MCF 10A (cell line): ENCODE measurements around the gene POLR2C. TPM values are rescaled to one million over a fixed set of nuclear protein-coding genes. Genes with fewer than 3 reads are reported as not detected.

Experiments used
- Bru-seq: library from RNA; stranded (reverse); fragments of 400-500 nt; gene quantifications from one replicate; lab custom pipeline; 2021; lab: Mats Ljungman, UMichigan
- BruChase-seq, 2 experiments: library from RNA; stranded (reverse); fragments of 400-500 nt; gene quantifications; one replicate each; lab custom pipeline; 2021; lab: Mats Ljungman, UMichigan
- BruUV-seq: library from RNA; stranded (reverse); fragments of 400-500 nt; replicated peaks from 2 replicates; lab custom pipeline; 2021; lab: Mats Ljungman, UMichigan
- CTCF ChIA-PET: fragments of 300-600 bp; sonication (Branson Sonifier 250); formaldehyde crosslinking; extraction: SDS; loops from one replicate; lab custom pipeline; 2021; ENCODE audit warnings: antibody characterized with exemption, inconsistent platforms; lab: Yijun Ruan, JAX
- POLR2A ChIA-PET: fragments of 300-600, 350-650 bp; sonication (Branson Sonifier 250); formaldehyde crosslinking; extraction: SDS; loops from one replicate; lab custom pipeline; 2020; ENCODE audit warnings: antibody characterized with exemption, inconsistent platforms; lab: Yijun Ruan, JAX
- DNase-seq: peaks from one replicate; pipeline ENCODE4 v3.0.0-alpha.2; 2018; ENCODE audit not compliant: unreplicated experiment
- H3K27ac Mint-ChIP-seq: one replicate; pipeline ENCODE4 v1.8.0; 2022; ENCODE audit warnings: mild to moderate bottlenecking, low read depth, mixed read lengths; ENCODE audit not compliant: unreplicated experiment
- H3K27me3 Mint-ChIP-seq: one replicate; pipeline ENCODE4 v1.8.0; 2022; ENCODE audit warnings: mixed read lengths; ENCODE audit not compliant: insufficient read depth, unreplicated experiment
- H3K36me3 Mint-ChIP-seq: one replicate; pipeline ENCODE4 v1.8.0; 2022; ENCODE audit warnings: mild to moderate bottlenecking, moderate library complexity, mixed read lengths; ENCODE audit not compliant: insufficient read depth, unreplicated experiment
- H3K4me1 Mint-ChIP-seq: one replicate; pipeline ENCODE4 v1.8.0; 2022; ENCODE audit warnings: mixed read lengths; ENCODE audit not compliant: insufficient read depth, unreplicated experiment
- H3K4me3 Mint-ChIP-seq: one replicate; pipeline ENCODE4 v1.8.0; 2022; ENCODE audit warnings: mild to moderate bottlenecking, moderate library complexity, mixed read lengths; ENCODE audit not compliant: unreplicated experiment
- H3K9me3 Mint-ChIP-seq: one replicate; pipeline ENCODE4 v1.8.0; 2022; ENCODE audit warnings: mixed read lengths; ENCODE audit not compliant: unreplicated experiment
- CTCF ChIP-seq: fragments of 200-600 bp; IDR thresholded peaks from one replicate; pipeline ENCODE4 v1.8.0; 2022; ENCODE audit warnings: antibody characterized with exemption, mild to moderate bottlenecking; ENCODE audit not compliant: unreplicated experiment
- intact Hi-C: fragments of 100-400 bp; cut with micrococcal nuclease; formaldehyde crosslinking; loops from 2 replicates; pipeline ENCODE4 v1.14.1; 2022
- long read RNA-seq: library from polyadenylated mRNA; stranded (forward); transcript quantifications from one replicate; pipeline ENCODE4 v2.0.0, GENCODE V29; 2022
- total RNA-seq: library from RNA; stranded (reverse); gene quantifications from 2 replicates; pipeline ENCODE4 v1.2.3, GENCODE V29; 2022

Gene POLR2C
- total RNA-seq (43.3 and 44.8 TPM in 2 replicates), Bru-seq, nascent RNA (percentile 79 among the genes with signal in this experiment), BruChase-seq, experiment 1, labeled RNA remaining after a 6-hour chase (percentile 84 among the genes with signal in this experiment), BruChase-seq, experiment 2, labeled RNA remaining after a 2-hour chase (percentile 78 among the genes with signal in this experiment)
- long read RNA-seq, transcript POLR2C-201 (9 exons, 2,057 nt) = major isoform, 44 of 57 reads
- long read RNA-seq, partial matches to known transcripts = 8 of 57 reads
- long read RNA-seq, other reads (novel, unspliced or antisense) = 4 of 57 reads

DNA sequence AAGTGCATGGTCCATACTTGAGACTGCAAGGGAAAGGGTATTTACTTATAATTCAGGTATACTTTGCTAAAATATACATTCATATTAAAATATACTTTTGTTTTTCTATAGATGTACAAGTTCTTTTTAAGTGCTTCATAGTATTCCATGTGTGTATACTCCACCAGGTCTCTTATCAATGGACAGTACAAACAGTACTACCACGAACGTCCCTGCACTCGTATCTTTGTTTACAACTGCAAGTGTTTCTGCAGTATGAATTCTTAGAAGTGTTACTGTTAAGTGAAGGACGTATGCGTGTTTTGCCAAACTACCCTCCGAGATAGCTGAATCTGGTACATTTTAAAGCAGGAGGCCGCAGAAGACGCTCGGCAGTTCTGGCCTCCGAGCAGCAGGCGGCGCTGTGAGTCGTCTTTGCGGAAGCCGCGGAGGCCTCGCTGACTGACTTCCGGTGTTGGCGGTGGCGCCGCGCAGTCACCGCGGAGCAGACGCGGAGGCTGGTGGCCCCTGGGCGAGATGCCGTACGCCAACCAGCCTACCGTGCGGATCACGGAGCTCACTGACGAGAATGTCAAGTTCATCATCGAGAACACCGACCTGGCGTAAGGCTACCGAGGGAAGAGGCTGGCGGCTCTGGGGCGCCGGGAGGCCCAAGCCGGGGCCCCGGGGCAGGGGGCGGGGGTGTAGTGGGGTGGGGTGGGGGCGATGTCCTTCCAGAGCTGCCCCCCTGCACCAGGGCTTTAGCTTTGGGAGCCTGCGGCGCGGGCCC, at the start of gene POLR2C:
TSS of gene POLR2C (plus strand) at position 471 of the 769 bp plus-strand sequence. CDS start at position 517, 46 bp downstream.
- intact Hi-C loops = loop anchor here (2.0 kb wide), 1 partner anchor 44 kb away; no protein-coding TSS in a partner anchor
- peak; percentile 81 for DNase-seq
- peak within 1 kb of the TSS; percentile 76 for H3K4me3 Mint-ChIP-seq
- BruUV-seq = no TSS peak
- peak; percentile 98 for TF ChIP-seq CTCF
- peak within 1 kb of the TSS; percentile 93 for H3K27ac Mint-ChIP-seq
- H3K27me3 Mint-ChIP-seq = no peaks in the 10 kb centered on the region
- peaks cover 48% of the 10 kb centered on the region for H3K36me3 Mint-ChIP-seq
- ChIA-PET CTCF (interaction anchor here (0.5 to 2.5 kb wide), 20 partner anchors 9 to 727 kb away, joined by 3 to 23 read pairs (median 4); partner anchors contain the start of genes ARL2BP, CIAPIN1 and COQ9), POLR2A (interaction anchor here (0.7 to 6.5 kb wide), 11 partner anchors 8 to 217 kb away, joined by 3 to 73 read pairs (median 4); partner anchors contain the start of genes ARL2BP, CIAPIN1 and COQ9)
- H3K4me1 Mint-ChIP-seq = peaks cover 7% of the 10 kb centered on the region
- no peaks in the 10 kb centered on the region for H3K9me3 Mint-ChIP-seq

GRCh38 chr16:57413301-57413730, 49.2 kb upstream of the POLR2C start:
- Mint-ChIP-seq H3K27me3 (no peaks in the 10 kb centered on the region), H3K27ac (no peak overlapping the region), H3K9me3 (no peaks in the 10 kb centered on the region), H3K4me1 (peaks cover 22% of the 10 kb centered on the region), H3K36me3 (no peaks in the 10 kb centered on the region), H3K4me3 (no peak overlapping the region)
- no TSS peak for BruUV-seq
- CTCF ChIA-PET = interaction anchor here (0.6 to 2.2 kb wide), 7 partner anchors 9 to 1263 kb away, joined by 3 to 8 read pairs (median 3); no protein-coding TSS in a partner anchor
- no peak for DNase-seq
- intact Hi-C loops = loop anchor here (10.0 kb wide), 1 partner anchor 229 kb away; the partner anchor contains the start of genes PSME3IP1 and RSPRY1
- no peak for TF ChIP-seq CTCF
- POLR2A ChIA-PET = interaction anchor here (1.1 to 1.9 kb wide), 2 partner anchors 34 to 113 kb away, joined by 3 to 7 read pairs; partner anchors contain the start of genes CIAPIN1 and COQ9

- no peak overlapping the region for H3K27ac Mint-ChIP-seq
- no peak for TF ChIP-seq CTCF
- H3K27me3 Mint-ChIP-seq = no peaks in the 10 kb centered on the region
- intact Hi-C loops = loop anchor here (10.0 kb wide), 1 partner anchor 229 kb away; the partner anchor contains the start of genes PSME3IP1 and RSPRY1
- no peaks in the 10 kb centered on the region for H3K36me3 Mint-ChIP-seq
- no peak overlapping the region for H3K4me3 Mint-ChIP-seq
- no peaks in the 10 kb centered on the region for H3K9me3 Mint-ChIP-seq
- H3K4me1 Mint-ChIP-seq = peaks cover 27% of the 10 kb centered on the region
- BruUV-seq = no TSS peak
- CTCF ChIA-PET = interaction anchor here (0.6 to 2.2 kb wide), 8 partner anchors 8 to 1263 kb away, joined by 3 to 8 read pairs (median 3); partner anchors contain the start of gene ADGRG5
- no peak for DNase-seq
- POLR2A ChIA-PET = interaction anchor here (0.7 to 1.9 kb wide), 2 partner anchors 113 to 114 kb away, joined by 4 to 7 read pairs; no protein-coding TSS in a partner anchor
These were observed 48.7 kb upstream of the POLR2C start for GRCh38 chr16:57413733-57414132.
